Medulla oblongata (tissue), 1 donor: Measurements from ENCODE around the gene YTHDC2.
A peak's percentile ranks its signal among the peaks of the same experiment; 100 is the strongest.

Experiments used
- DNase-seq: peaks from one replicate; pipeline ENCODE4 v3.0.0-alpha.2; 2015; ENCODE audit errors: extremely low spot score

YTHDC2 gene

DNA sequence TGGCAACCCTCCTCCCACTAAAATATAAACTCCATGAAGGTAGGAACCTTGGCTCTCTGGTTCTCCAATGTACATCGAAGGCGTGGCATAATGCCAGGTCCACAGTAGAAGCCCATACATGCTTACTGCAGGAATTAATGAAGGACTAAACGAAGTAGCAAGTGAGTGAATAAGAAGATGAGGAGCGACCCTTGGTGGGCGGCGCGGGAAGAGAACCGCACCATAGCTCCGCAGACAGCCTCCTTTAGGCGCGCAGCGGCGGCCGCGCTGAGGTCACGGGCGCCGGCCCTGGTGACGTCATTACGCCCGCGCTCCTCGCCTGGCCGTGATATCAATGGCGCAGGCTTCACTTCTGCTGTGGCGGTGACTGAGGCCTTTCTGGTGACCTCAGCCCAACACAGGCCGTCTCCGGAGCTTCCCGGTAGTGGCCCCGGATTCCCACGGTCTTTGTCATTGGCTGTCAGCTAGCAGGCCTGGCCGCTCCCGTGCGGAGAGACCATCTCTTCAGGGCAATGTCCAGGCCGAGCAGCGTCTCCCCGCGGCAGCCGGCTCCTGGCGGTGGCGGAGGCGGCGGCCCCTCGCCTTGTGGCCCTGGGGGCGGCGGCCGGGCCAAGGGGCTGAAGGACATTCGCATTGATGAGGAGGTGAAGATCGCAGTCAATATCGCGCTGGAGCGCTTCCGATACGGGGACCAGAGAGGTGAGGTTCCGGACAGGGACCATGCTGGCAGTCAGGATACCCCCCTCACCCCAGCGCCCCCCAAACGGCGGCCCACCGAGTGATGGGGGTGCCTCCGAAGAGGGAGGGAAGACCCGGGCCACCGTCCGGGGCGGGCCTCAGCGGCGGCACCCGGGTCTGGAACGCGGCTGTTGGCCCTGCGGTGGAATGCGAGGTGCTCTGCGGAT is at the start of gene YTHDC2:
TSS of gene YTHDC2 (plus strand) at position 311 of the 905 bp plus-strand sequence. CDS start at position 513, 202 bp downstream.
- DNase-seq: peak; percentile 84

DNA sequence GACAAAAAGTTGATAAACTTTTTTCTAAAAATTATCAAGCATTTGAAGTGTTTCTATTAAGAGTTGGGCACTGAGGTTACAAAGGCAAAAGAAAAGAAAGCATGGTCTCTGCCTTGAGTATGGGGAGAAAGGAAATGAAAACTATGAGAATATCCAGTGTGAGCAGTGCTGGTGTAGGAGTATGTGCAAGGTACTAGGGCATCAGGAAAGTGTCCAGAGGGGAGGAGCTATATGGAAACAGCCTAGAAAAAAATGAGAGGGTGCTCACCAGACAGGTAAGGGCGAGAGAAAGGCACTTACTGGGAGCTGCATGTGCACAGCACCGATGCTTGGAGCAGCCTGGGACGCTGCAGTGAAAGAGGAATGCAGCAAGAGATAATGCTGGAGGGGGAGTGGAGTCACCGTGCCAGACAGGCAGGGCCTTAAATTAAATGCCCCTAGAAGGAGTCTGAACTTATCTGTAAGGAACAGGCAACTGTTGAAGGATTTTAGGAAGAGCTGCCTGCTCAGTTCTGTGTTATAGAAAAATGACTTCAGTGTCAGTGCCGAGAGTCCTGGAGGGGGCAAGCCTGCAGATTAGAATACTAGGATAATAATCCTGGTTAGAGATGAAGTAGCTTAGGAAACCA is 39.3 kb upstream of the YTHDC2 start:
- DNase-seq: no peak

DNA sequence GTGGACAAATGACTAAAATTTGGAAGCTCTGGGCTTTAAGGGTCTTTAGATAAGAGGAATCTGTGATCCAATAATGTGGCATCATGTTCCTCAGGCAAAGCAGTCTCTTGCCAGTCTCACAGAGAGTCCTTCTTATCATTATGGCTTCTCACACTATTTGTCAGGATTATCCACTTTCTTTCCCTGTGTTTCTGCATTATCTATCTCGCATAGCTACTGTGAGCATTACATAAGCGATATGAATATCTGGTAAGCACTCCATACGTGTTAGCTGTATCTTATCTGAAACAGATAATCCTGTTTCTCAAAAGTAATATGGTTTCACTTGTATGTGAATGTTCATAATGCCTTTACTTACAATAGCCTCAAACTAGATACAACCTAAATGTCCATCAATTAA is 34.8 kb upstream of the YTHDC2 start:
- DNase-seq: no peak

DNA sequence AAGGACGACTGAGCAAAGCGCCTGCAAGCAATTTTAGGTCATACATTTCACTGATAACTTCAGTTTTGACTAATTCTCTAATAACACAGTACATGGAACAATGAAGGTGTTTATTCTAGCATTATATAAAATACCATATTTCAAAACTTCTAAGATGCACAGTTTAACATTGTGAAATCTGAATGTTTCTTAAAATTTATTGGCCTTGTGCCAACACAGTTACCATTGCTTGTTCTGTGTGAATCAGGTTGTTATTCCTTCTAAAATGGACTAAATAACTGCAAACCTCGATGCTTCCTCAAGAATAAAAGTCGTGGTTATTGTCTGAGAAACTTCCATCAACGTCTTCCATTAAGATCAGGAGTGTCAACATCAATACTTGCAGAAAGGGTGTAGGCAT is 33.3 kb upstream of the YTHDC2 start:
- DNase-seq: no peak

- no peak for DNase-seq
These were observed 26.1 kb upstream of the YTHDC2 start for GRCh38 chr5:113487416-113487780.

DNA sequence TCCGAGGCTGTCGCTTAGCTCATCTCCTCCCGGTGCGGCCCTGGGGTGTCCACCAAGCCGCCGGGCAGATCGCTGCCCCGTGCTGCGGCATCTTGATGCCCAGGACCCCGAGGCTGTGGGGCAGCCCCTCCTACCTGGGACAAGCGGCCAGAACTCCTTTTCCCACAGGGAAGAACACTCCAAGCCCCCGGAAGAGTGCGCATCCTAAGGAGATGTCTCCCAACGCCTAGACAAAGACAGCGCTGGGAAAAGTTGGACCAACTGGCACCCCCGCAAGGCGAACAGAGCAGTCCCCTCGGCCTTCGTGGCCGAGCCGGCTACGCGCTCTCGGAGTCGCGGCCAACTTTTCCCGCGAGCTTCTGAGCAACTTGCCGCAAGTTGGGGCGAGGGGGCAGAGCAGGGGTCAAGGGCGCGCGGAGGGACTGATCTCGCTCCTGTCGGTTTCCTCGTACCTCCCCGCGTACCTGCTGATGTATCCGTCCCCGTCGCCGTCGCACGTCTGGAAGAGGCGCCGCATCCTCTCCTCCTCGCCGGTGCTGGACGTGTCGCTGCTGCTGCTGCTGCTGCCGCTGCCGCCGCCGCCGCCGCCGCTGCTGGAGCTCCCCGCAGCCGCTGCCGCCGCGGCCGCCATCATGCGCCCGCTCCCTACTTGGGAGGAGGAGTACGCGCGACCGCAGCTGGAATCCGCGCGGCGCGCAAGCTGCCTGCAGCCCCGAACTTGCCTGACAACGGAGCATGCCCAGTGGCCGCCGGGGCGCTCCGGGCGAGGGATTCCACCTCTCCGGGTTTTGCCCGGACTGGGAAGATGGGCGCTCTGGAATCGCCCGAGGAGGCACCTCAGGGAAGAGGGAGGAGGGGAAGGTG is 25.5 kb upstream of the YTHDC2 start, which contains the start of gene MCC:
TSS of gene MCC (minus strand) at position 673 of the 864 bp plus-strand sequence.
- peak; percentile 30 for DNase-seq

DNA sequence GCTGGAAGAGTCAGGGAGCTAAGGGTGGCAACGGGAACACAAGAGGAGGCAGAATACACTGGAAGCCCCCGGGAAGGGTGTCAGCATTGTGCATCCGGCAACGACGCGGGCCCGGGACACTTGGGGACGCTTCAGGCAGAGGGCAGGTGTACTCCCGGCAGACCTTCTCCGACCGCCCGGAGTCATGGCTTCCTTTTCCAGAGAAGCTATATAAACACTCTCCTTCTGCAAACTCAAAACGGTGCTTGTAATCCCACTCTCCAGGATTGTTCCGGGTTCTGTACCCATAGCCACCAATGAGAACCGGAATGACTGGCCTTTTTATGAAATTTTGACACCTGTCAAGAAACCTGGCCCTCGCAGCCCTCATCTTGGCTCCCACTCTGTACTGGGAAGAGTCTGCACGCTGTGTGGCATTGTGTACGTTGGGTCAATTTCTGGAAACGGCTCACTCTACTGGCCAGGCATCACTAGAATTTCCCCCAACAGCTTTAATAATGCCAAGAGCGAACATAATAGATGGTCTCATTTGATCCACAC is 24.8 kb upstream of the YTHDC2 start:
- DNase-seq: no peak

DNA sequence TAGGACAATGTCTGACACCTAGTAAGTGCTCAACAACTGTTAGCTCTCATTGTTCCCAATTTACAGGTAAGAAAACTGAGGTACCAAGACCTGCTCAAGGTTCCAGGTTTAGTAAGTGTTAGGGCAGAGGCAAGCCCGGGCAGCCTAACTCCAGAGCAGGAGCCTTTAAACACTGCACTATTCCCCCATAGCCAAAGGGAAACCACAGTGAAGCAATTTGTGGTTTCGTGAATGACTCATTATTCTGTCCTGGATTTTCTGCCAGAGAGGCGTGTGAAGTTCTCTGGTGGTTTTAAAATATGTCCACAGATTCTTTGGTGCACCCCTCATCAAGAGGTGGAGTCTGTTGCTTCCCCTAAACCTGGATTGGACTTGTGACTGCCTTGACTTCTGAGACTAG is 24.2 kb upstream of the YTHDC2 start:
- DNase-seq: no peak

GRCh38 chr5:113490317-113490716 is 23.2 kb upstream of the YTHDC2 start:
- DNase-seq: no peak

GRCh38 chr5:113491022-113491421 is 22.5 kb upstream of the YTHDC2 start:
- DNase-seq: no peak

GRCh38 chr5:113493446-113493845 is 20.0 kb upstream of the YTHDC2 start:
- no peak for DNase-seq

DNA sequence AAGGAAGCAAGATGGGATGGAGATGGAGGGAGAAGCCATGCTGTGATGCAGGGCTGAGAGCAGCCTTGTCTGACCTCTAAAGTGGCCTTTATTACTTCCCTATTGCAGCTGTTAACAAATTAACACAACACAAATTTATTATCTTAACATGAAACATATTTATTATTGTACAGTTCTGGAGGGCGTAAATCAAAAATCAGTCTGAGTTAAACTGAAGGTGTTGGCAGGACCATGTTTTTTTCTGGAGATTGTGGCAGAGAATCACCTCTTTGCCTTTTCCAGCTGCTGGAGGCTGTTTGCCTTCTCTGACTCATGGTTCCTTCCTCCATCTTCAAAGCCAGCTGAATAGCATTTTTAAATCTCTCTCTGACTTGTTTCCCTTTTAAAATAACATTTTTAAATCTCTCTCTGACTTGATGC is 18.1 kb upstream of the YTHDC2 start:
- no peak for DNase-seq

- DNase-seq: no peak
These were observed 11.4 kb upstream of the YTHDC2 start for GRCh38 chr5:113502073-113502472.

DNA sequence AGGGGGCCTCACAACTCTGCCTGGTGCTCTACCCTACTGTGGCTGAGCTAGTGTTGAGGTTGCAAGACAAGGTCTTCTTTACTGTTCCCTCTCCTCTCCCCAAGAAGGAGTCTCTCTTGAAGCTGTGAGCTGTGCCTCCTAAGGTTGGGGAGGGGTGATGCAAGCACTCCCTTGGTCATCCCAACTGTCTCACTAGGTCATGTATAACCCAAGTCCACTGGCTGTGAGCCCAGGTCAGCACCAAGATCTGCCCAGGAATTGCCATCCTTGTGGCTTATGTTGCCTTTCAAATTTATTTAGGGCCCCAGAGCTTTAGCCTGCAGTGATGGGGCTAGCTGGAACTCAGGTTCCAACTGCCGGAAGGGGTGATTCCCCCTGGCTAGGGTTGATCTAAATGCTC is 10.3 kb upstream of the YTHDC2 start:
- DNase-seq: no peak

DNA sequence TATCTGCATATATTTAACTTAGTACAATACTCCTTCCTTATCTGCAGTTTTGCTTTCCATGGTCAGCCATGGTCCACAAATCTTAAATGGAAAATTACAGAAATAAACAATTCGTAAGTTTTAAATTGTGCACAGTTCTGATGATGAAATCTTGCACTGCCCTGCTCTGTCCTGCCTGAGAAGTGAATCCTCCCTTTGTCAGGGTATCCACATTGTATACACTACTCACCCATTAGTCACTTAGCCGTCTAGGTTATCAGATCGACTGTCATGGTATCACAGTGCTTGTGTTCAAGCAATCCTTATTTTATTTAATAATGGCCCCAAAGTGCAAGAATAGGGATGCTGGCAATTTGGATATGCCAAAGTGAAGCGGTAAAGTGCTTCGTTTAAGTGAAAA is 8.3 kb upstream of the YTHDC2 start:
- DNase-seq: no peak

GRCh38 chr5:113507601-113508000 is 5.9 kb upstream of the YTHDC2 start:
- DNase-seq: no peak

- DNase-seq: no peak
These were observed 4.7 kb upstream of the YTHDC2 start for GRCh38 chr5:113508756-113509155.

- DNase-seq: no peak
These were observed 2.5 kb upstream of the YTHDC2 start for GRCh38 chr5:113510836-113511451.

DNA sequence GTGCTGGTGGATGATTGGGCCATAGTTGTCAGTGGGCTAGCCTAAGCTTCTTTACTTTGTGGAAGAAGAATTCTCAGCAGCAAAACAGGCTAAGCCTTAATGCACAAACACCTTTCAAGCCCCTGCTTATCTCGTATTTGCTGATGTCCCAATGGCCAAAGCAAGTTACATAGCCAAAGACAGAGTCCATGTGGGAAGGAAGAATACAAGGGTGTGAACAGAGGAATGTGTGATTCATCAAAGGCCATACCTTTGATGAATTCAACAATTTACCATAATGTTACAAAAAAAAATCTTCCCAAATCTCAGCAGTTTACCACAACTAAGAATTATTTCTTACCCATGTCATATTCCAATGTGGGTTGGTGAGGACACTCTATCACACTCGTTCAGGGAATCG is 1.2 kb upstream of the YTHDC2 start:
- DNase-seq: no peak

DNA sequence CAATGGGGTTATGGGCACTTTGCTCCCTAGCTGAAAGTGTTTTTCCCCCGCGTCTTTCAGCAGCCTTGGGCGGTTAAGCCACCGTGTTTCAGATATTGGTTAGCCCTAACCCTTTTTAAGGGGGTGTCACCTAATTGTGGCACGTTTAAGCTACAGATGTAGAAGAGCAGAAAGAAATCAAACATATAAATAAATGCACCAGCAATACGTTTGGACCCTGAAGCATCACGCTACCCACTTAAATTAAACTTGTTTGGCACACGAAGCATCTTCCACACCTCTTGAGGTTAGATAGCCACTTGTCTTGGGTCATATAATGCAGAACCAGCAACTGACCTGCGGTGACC is 768 bp downstream of the YTHDC2 start:
- DNase-seq: peak; percentile 34

DNA sequence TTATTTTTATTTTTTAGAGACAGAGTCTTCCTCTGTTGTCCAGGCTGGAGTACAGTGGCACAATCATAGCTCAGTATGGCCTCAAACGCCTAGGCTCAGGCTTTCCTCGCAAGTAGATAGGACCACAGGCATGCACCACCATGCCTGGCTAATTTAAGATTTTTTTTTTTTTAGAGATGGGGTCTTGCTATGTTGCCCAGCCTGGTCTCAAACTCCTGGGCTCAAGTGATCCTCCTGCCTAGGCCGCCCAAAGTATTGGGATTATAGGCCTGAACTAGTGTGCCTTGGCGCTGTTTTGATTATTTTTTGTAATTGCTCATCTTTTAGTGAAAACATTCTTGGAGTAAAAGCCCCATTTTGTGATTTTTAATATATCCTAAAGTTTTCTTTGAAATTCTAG is 5.4 kb downstream of the YTHDC2 start:
- DNase-seq: no peak

GRCh38 chr5:113519412-113519811 is 5.9 kb downstream of the YTHDC2 start:
- DNase-seq: no peak
